ENCODE measurements around the gene TOM1.

GRCh38 chr22:35375526-35375925 is 75.8 kb downstream of the TOM1 start:
- TF ChIP-seq CTCF (IDR thresholded peaks at IDR 0.05) (no peak), POLR2A (IDR thresholded peaks at IDR 0.05) (no peak)
